ENCODE results near the gene OTUB1.

GRCh38 chr11:63978551-63979239, 7.5 kb upstream of the OTUB1 start:
- no peak for TF ChIP-seq POLR2AphosphoS5 (IDR thresholded peaks at IDR 0.05)
- no peak for TF ChIP-seq POLR2A (IDR thresholded peaks at IDR 0.05)
